Cerebellar nuclear complex (tissue), 1 donor: ENCODE results near the gene SPPL2B.

Experiments
- DNase-seq, 2 experiments: peaks; one replicate each; lab custom pipeline; 2025; lab: John Stamatoyannopoulos, UW

The SPPL2B gene

GRCh38 chr19:2356036-2356646, 27.7 kb downstream of the SPPL2B start:
- no peak for DNase-seq

- DNase-seq, result no peak
Measured at GRCh38 chr19:2357279-2358206, 29.1 kb downstream of the SPPL2B start.

- no peak for DNase-seq
Measured at GRCh38 chr19:2358548-2359173, 30.2 kb downstream of the SPPL2B start.

GRCh38 chr19:2359992-2360685, 31.7 kb downstream of the SPPL2B start, which contains the start of gene TMPRSS9:
Gene TMPRSS9, plus strand, starts transcription at chr19:2360265. Its CDS starts 29,521 bp downstream, at chr19:2389786.
- DNase-seq, result no peak

- no peak for DNase-seq
Measured at GRCh38 chr19:2360833-2361232, 32.3 kb downstream of the SPPL2B start.

GRCh38 chr19:2361246-2362045, 33.0 kb downstream of the SPPL2B start:
- DNase-seq, result no peak

- DNase-seq, result no peak
Measured at GRCh38 chr19:2362046-2362969, 33.8 kb downstream of the SPPL2B start.

GRCh38 chr19:2362970-2363300, 34.5 kb downstream of the SPPL2B start:
- no peak for DNase-seq

GRCh38 chr19:2363419-2363818, 34.9 kb downstream of the SPPL2B start:
- DNase-seq, result no peak

GRCh38 chr19:2365201-2365970, 36.9 kb downstream of the SPPL2B start:
- no peak for DNase-seq

- DNase-seq, result no peak
Measured at GRCh38 chr19:2371656-2372055, 43.2 kb downstream of the SPPL2B start.

- DNase-seq, result no peak
Measured at GRCh38 chr19:2372076-2372612, 43.7 kb downstream of the SPPL2B start.

GRCh38 chr19:2374808-2375207, 46.3 kb downstream of the SPPL2B start:
- DNase-seq, result no peak

- no peak for DNase-seq
Measured at GRCh38 chr19:2375353-2376121, 47.1 kb downstream of the SPPL2B start.

GRCh38 chr19:2376784-2377519, 48.5 kb downstream of the SPPL2B start:
- no peak for DNase-seq

- DNase-seq, result no peak
Measured at GRCh38 chr19:2380567-2380966, 52.1 kb downstream of the SPPL2B start.

GRCh38 chr19:2381148-2381820, 52.8 kb downstream of the SPPL2B start:
- DNase-seq, result no peak
